GM18520 (cell line): ENCODE measurements around the gene PLPP4.

Source experiments
- ATAC-seq: cut with Tn5 transposase; IDR thresholded peaks from one replicate; pipeline ENCODE4 v1.9.1; 2021; ENCODE audit not compliant: unreplicated experiment

The PLPP4 gene

GRCh38 chr10:120606051-120606764 lies 149.2 kb downstream of the PLPP4 start:
- peak; percentile 70 for ATAC-seq

GRCh38 chr10:120607016-120607709 lies 150.1 kb downstream of the PLPP4 start:
- ATAC-seq = no peak

GRCh38 chr10:120607710-120608703 lies 151.0 kb downstream of the PLPP4 start:
- ATAC-seq = no peak

- no peak for ATAC-seq
Measured at GRCh38 chr10:120609006-120609405, 152.0 kb downstream of the PLPP4 start.

- ATAC-seq = no peak
Measured at GRCh38 chr10:120610791-120611190, 153.8 kb downstream of the PLPP4 start.

- ATAC-seq = no peak
Measured at GRCh38 chr10:120612756-120613155, 155.7 kb downstream of the PLPP4 start.

GRCh38 chr10:120613180-120613579 lies 156.2 kb downstream of the PLPP4 start:
- ATAC-seq = no peak

GRCh38 chr10:120614680-120615079 lies 157.7 kb downstream of the PLPP4 start:
- no peak for ATAC-seq

GRCh38 chr10:120616311-120616911 lies 159.4 kb downstream of the PLPP4 start:
- ATAC-seq = no peak

GRCh38 chr10:120628197-120628596 lies 171.2 kb downstream of the PLPP4 start:
- ATAC-seq = no peak

- ATAC-seq = no peak
Measured at GRCh38 chr10:120630266-120630665, 173.2 kb downstream of the PLPP4 start.

- ATAC-seq = no peak
Measured at GRCh38 chr10:120632047-120632446, 175.0 kb downstream of the PLPP4 start.

GRCh38 chr10:120632942-120633341 lies 175.9 kb downstream of the PLPP4 start:
- no peak for ATAC-seq

GRCh38 chr10:120634659-120635058 lies 177.6 kb downstream of the PLPP4 start:
- no peak for ATAC-seq
